Right lobe of liver (tissue), 4 donors: ENCODE measurements around the gene PRM1.

Experiments
- CTCF ChIP-seq, 4 donors: fragments of 200-600 bp in 3 of 4; fragments of 450-650 bp in 1 of 4; IDR thresholded peaks; one replicate each; pipeline versions ENCODE4 v1.5.1 to v1.8.0; 2016 to 2022; ENCODE audit warnings: antibody characterized with exemption in 4 of 4, mild to moderate bottlenecking in 2 of 4
- POLR2A ChIP-seq: fragments of 450-650 bp; IDR thresholded peaks from one replicate; pipeline ENCODE4 v1.6.1; 2017; ENCODE audit warnings: antibody characterized with exemption, mild to moderate bottlenecking
- donor health status: DM: no; HTN: no; CAD: no.
- donor health status: DM: no; HTN: no; CAD: no.
- donor health status: DM: no; HTN: yes; CAD: no.

DNA sequence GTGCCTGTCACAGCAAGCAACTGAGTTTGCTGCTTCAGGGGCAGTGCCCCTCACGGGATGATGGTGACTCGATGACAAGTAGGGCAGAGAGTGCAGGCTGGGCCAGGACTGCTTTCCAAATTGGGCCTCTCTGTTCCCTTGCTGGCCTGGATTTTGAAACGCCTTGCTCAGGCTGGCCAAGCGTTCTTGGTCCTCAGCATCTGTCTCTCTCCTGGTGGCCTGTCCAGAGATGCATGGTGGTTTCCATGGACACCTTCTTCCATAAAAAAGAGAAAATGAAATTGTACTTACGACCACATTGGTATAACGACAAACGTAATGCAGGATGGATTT is 19.4 kb upstream of the PRM1 start:
- TF ChIP-seq CTCF (IDR thresholded peaks at IDR 0.05): no peak
- no peak for TF ChIP-seq POLR2A
